WTC11 (cell line): ENCODE data around the gene DCUN1D1.

Experiments
- ARID4B ChIP-seq: sonication (generic); formaldehyde crosslinking; IDR thresholded peaks from 2 replicates; pipeline ENCODE4 v1.8.0; 2023; ENCODE audit warnings: missing genetic modification reagents, mild to moderate bottlenecking, borderline replicate concordance
- ATF2 ChIP-seq: sonication (generic); formaldehyde crosslinking; IDR thresholded peaks from 2 replicates; pipeline ENCODE4 v1.8.1; 2022; ENCODE audit warnings: low read depth, missing genetic modification reagents, borderline replicate concordance
- CREB1 ChIP-seq: sonication (generic); formaldehyde crosslinking; IDR thresholded peaks from 2 replicates; pipeline ENCODE4 v1.8.0; 2023; ENCODE audit warnings: mild to moderate bottlenecking, missing genetic modification reagents
- CTCF ChIP-seq: fragments of 200-600 bp; IDR thresholded peaks from 2 replicates; pipeline ENCODE4 v1.8.0; 2022; ENCODE audit warnings: antibody characterized with exemption
- GABPB1 ChIP-seq: sonication (generic); formaldehyde crosslinking; IDR thresholded peaks from 2 replicates; pipeline ENCODE4 v1.8.1; 2023; ENCODE audit warnings: mild to moderate bottlenecking, missing genetic modification reagents
- MAX ChIP-seq: sonication (generic); formaldehyde crosslinking; IDR thresholded peaks from 2 replicates; pipeline ENCODE4 v1.8.0; 2022; ENCODE audit warnings: mild to moderate bottlenecking, missing genetic modification reagents
- NR2C2 ChIP-seq: sonication (generic); formaldehyde crosslinking; IDR thresholded peaks from 2 replicates; pipeline ENCODE4 v1.8.0; 2022; ENCODE audit warnings: mild to moderate bottlenecking, missing genetic modification reagents
- RELA ChIP-seq: sonication (generic); formaldehyde crosslinking; IDR thresholded peaks from 2 replicates; pipeline ENCODE4 v1.8.1; 2022; ENCODE audit warnings: missing genetic modification reagents, mild to moderate bottlenecking, borderline replicate concordance
- USF2 ChIP-seq: sonication (generic); formaldehyde crosslinking; IDR thresholded peaks from 2 replicates; pipeline ENCODE4 v1.8.1; 2023; ENCODE audit warnings: mild to moderate bottlenecking, missing genetic modification reagents, moderate library complexity
- ZNF416 ChIP-seq: fragments of 250-450 bp; sonication (Bioruptor Pico); IDR thresholded peaks from 2 replicates; pipeline ENCODE4 v1.9.0; 2021; ENCODE audit warnings: mild to moderate bottlenecking, inconsistent platforms
- ZNF425 ChIP-seq: fragments of 250-450 bp; sonication (Bioruptor Pico); conservative IDR thresholded peaks from 2 replicates; pipeline ENCODE4 v1.9.0; 2021; ENCODE audit warnings: mild to moderate bottlenecking
- ZNF512 ChIP-seq: sonication (generic); formaldehyde crosslinking; IDR thresholded peaks from 2 replicates; pipeline ENCODE4 v1.8.1; 2022; ENCODE audit warnings: missing genetic modification reagents, borderline replicate concordance

- no peak for TF ChIP-seq CTCF
- TF ChIP-seq MAX (CRISPR knock-in tag) = no peak
- TF ChIP-seq ZNF512 (CRISPR knock-in tag) = no peak
- no peak for TF ChIP-seq USF2
- TF ChIP-seq ZNF425 (CRISPR knock-in tag) = no peak
- TF ChIP-seq RELA (CRISPR knock-in tag) = no peak
- no peak for TF ChIP-seq GABPB1 (CRISPR knock-in tag)
- no peak for TF ChIP-seq ATF2 (CRISPR knock-in tag)
- TF ChIP-seq NR2C2 (CRISPR knock-in tag) = no peak
- no peak for TF ChIP-seq ZNF416
- TF ChIP-seq CREB1 (CRISPR knock-in tag) = no peak
- no peak for TF ChIP-seq ARID4B
Observed at GRCh38 chr3:183006396-183007002, 26.2 kb upstream of the DCUN1D1 start.
